Purkinje cell (primary cell): ENCODE results near the gene RNF114. TPM values are rescaled to one million over a fixed set of nuclear protein-coding genes. Genes with fewer than 3 reads are reported as not detected.

Experiments
- polyA plus RNA-seq: library from polyadenylated mRNA; unstranded; fragments of >200 nt; fragmentation: Nextera tagmentation; gene quantifications from 2 replicates; pipeline ENCODE4 v1.2.1, GENCODE V29; 2014

Gene RNF114
- polyA plus RNA-seq = 20.4 and 23.4 TPM in 2 replicates

GRCh38 chr20:49936153-49937026, at the start of gene RNF114:
RNF114 (plus strand) TSS chr20:49936397; CDS start chr20:49936413, 16 bp downstream.

GRCh38 chr20:49915380-49916145, 20.6 kb upstream of the RNF114 start, which contains the start of gene SPATA2:
SPATA2 (minus strand) TSS chr20:49915529; CDS start chr20:49908490, 7,039 bp downstream.

GRCh38 chr20:49982346-49983122, 46.3 kb downstream of the RNF114 start, which contains the start of gene SNAI1:
SNAI1 (plus strand) TSS chr20:49982980; CDS start chr20:49983060, 80 bp downstream.

Other genes starting within 250 kb of the RNF114 start
- gene B4GALT5, start 222.5 kb upstream of the RNF114 start, polyA plus RNA-seq = 15.8 and 20.7 TPM in 2 replicates
- gene SLC9A8, start 123.6 kb upstream of the RNF114 start, polyA plus RNA-seq = 1.7 and 3.9 TPM in 2 replicates
- 1.8 and 2.6 TPM in 2 replicates for gene SPATA2, start 20.9 kb upstream of the RNF114 start, polyA plus RNA-seq
- 0.34 TPM in 1 of 2 replicates, not detected in the other for gene SNAI1, start 46.6 kb downstream of the RNF114 start, polyA plus RNA-seq
- gene UBE2V1, start 176.8 kb downstream of the RNF114 start, polyA plus RNA-seq = 227 and 334 TPM in 2 replicates
- 29.8 and 38.4 TPM in 2 replicates for gene PEDS1, start 217.3 kb downstream of the RNF114 start, polyA plus RNA-seq